Glomerular visceral epithelial cell (primary cell): ENCODE results near the gene PGAP1.

Experiments used
- DNase-seq: peaks from one replicate; pipeline ENCODE4 v3.0.0-alpha.2; 2016; ENCODE audit errors: extremely low spot score

The PGAP1 gene

DNA sequence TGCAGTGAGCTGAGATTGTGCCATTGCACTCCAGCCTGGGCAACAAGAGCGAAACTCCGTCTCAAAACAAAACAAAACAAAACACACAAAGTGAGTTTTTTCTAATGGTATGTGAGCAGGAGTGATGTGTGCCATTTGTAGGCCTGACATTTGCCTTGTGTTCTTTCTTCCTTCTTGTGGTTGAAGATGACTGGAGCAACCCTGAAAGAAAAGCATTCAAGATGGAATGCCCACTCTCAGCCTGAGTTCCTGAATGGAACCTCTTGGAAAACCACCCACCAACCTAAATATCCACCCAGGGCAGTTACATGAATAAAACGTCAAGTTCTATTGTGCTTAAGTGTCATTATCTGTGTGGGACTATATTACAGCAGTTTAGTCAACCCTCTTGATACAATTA lies 26.5 kb downstream of the PGAP1 start:
- DNase-seq, result no peak

- DNase-seq, result no peak
Observed at GRCh38 chr2:196891136-196891535, 35.4 kb downstream of the PGAP1 start.

GRCh38 chr2:196887431-196887830 lies 39.1 kb downstream of the PGAP1 start:
- DNase-seq, result no peak

GRCh38 chr2:196884368-196884767 lies 42.1 kb downstream of the PGAP1 start:
- DNase-seq, result no peak

- DNase-seq, result no peak
Observed at GRCh38 chr2:196876364-196876763, 50.1 kb downstream of the PGAP1 start.

DNA sequence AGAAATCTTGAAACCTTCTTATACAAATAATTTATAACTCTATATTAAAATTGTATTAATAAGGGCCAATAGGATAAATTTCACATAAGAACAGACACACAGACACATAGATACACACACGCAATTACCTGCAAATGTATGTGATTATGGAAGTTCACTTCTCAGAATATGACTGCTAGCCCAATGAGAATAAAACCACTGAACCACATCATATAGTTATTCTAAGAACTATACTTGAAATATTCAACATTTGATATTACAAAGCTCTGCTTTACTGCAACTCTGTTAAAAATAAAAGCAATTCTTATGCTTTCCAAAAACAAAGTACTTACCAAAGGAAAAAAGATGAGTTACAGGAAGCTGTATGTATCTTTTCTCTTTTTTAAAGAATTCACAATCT lies 51.1 kb downstream of the PGAP1 start:
- no peak for DNase-seq

- no peak for DNase-seq
Observed at GRCh38 chr2:196873511-196873910, 53.0 kb downstream of the PGAP1 start.

- DNase-seq, result no peak
Observed at GRCh38 chr2:196854629-196855028, 71.9 kb downstream of the PGAP1 start.

DNA sequence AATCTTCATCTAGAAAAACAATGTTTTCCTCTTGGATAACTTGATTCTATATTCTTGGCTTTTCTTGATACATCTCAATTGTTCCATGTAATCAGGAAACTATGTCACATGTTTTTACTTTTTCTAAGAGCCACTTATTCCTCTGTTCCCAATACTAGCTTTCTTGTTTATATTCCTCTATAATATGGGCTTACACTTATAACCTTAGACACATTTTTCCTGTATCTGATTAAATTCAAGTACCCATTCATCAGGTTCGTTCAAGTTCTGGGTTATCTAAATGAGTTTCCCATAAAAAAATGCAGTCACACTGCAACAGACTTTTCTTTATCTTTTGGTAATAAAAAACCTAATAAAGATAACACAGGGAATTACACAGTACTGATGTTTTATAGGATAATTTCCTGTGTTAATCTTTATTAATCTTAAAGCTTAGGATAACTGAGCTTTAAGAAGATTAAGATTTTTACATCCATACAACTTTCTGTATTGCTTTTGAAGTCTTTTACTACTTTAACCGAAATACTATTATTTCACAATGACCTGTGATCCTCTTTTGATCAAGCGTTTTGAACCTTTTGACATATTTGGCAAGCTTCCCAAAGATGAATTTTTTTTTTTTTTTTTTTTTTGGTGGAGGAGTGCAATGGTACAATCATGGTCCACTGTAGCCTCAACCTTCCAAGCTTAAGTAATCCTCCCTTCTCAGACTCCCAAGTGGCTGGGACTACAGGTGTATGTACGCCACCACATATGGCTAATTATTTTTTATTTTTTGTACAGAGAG lies 73.0 kb downstream of the PGAP1 start:
- DNase-seq, result no peak

DNA sequence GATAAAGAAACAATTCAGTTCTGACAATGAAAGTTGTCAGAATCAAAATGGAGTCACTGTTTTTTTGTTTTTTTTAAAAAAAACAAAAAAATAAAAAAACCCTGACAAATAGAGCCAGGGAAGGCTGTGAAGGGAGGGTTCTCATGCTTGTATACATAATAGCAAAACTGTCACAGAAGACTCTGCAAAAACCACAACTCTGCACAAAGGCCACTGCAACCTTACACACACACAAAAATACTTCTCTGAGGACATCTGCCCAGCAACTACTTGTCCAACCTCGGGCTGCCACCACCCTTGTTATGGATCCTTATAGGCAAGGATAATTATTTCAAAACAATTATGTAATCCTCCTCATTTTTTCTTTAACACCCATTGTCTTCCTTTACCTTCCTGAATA lies 75.4 kb downstream of the PGAP1 start:
- no peak for DNase-seq

GRCh38 chr2:196849895-196850294 lies 76.6 kb downstream of the PGAP1 start:
- peak; percentile 42 for DNase-seq

DNA sequence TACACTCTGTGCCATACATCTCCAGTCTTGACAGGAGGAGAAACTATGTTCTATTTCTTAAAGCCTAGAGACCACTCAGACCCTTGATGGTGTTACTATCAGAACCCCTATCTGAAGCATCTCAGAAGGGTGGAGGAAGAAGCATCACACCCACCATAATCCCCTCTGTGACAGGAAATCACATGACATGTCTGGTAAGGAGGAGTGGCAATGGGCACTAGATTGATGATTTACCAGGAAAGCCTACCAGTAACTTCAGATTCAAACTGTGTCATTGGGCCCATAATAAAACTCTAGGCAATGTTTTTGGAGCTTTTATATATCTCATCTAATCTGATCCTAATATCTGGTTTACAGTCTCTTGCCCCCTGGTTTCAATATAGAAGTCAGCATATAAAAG lies 80.2 kb downstream of the PGAP1 start:
- DNase-seq, result no peak

DNA sequence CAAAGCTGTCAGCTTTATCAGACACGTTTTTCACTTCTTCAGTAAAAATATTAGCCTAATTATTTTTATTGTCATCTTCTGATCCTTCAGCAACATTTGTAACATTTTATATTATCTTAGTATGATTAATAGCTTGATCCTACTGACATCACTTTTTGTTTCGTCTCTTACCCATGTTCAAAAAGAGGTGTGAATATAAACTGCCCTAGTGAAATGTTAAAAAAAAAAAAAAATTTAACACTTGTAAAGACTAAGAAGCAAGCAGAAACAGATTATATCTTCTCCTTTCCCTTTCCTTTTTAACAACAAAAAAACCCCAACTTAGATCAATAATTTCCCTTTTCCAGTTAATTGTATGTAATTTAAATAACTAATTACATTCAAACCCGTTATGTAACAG lies 81.1 kb downstream of the PGAP1 start:
- no peak for DNase-seq

GRCh38 chr2:196840171-196840570 lies 86.3 kb downstream of the PGAP1 start:
- no peak for DNase-seq

GRCh38 chr2:196839574-196839973 lies 86.9 kb downstream of the PGAP1 start:
- DNase-seq, result no peak

DNA sequence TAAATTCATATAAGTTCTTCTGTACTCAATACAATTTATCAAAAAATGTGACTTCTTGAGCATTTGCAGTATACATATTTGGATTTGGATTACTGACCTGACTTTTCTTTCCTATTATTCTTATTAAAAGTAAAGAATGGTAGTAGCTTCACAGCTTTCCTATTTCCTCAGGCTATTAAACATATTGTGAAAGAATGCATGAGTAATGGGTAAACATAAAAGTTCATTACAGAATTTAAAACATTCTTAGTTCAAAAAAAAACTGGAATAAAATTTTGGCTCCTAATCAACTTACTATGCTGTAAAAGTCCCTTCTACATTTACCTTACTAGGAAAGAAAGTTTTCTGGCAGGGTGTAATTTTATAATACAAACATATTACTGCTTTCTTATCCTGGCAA lies 90.1 kb downstream of the PGAP1 start:
- DNase-seq, result no peak

GRCh38 chr2:196830701-196831100 lies 95.8 kb downstream of the PGAP1 start:
- no peak for DNase-seq

DNA sequence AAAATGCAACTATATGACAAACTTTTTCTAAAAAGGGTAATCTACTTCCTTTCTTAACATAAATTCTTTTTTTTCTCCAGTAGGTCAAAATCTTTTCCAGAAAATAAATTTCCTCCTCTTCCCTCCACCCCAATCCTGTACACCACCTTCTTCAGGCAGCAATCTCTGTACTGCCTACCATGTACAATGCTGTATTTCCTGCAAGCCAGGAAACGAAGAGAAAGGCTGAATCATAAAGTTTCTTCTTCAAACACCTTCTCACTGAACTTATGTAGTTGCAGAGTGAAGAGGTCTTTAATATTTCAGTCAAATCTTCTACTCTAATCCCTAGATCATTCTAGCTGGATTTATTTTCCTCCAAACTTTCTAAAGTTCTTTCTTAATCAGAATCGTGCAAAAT lies 99.2 kb downstream of the PGAP1 start:
- DNase-seq, result no peak

DNA sequence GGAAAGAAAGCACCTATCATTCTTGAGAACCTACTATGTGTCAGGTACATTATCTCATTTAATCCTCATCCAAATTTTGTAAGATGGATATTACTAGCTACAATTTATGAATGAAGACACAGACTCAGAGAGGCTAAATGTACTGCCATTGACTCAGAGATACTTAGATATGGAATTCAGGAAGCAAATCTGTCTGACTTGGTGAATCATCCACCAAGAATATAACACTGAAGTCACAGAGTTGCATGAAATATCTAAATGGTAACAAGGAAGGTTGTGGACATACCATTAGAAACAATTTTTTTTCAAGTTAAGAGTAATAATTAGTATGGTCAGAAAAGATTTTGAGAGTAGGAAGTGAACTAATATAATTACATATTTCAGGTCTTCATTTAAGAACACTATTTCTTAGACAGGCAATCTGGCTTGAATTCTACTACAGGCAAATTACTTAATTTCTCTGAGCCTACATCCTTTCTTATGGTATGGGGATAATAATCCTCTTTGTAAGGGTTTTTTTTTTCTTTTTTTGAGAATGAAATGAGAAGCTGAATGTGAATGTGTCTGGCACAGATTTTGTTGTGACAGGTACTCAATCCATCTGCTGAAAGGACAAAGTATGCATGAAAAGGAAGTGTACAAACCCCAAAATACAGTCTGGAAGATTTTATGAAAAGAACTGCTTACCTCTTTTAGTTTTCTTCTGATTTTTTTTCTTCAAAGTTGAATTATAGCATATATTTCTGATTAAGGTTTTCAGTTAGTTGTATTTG lies 102.6 kb downstream of the PGAP1 start:
- DNase-seq, result peak; percentile 53

- DNase-seq, result no peak
Observed at GRCh38 chr2:196821195-196821594, 105.3 kb downstream of the PGAP1 start.

DNA sequence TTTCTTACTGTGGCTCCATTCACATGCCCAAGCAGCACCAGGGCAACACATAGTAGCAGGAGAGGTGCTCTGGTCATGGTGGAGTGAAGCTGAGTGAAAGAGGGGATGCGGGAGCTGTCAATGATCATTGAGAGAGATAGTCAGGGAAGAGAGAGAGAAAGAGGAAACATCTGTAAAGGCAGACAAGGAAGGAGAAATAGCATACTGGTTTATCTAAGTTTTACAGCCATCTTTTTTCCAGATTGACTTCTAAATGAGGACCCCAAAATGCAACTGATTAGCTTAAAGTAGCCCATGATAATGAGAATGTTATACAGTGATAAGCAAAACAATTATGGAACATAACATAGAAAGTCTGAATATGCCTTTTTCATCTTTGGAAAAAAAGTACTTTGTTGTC lies 117.2 kb downstream of the PGAP1 start, which contains the start of gene C2orf66:
Gene C2orf66 (minus strand): TSS at position 96 of the 400 bp plus-strand sequence. CDS start 19 bp downstream, at position 77.
- no peak for DNase-seq

DNA sequence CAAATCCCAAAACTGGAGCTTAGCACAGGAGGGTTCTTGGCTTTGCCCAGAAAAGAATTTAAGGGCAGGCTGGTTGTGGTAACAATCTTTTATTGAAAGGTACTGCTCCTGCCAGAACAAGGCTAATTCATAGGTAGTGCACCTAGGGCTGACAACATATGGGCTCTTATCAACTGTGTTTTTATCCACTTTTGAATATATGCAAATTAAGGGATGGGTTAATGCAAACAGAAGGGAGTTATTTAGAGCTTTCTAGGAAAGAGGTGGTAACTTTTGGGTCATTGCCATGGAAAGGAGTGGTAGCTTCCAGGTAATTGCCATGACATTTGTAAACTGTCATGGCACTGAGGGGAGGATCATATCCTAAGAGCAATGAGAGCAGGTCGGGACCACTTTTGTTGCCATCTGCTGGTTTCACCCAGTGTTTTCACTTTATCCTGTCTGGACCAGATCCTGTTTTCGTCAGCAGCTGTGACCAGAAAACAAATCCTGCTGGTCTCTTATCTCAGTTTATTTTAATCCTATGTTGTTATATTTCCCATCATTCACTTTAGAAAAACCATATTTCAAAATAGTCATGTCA lies 118.3 kb downstream of the PGAP1 start:
- no peak for DNase-seq

GRCh38 chr2:196804381-196804780 lies 122.1 kb downstream of the PGAP1 start:
- DNase-seq, result no peak
